Subcutaneous adipose tissue (tissue), 4 donors: ENCODE measurements around the gene RALGPS2. TPM values are rescaled to one million over a fixed set of nuclear protein-coding genes. Genes with fewer than 3 reads are reported as not detected.

Source experiments
- CTCF ChIP-seq: fragments of 450-650 bp; IDR thresholded peaks from one replicate; pipeline ENCODE4 v1.5.1; 2016; ENCODE audit warnings: low read depth, mild to moderate bottlenecking, control low read depth, antibody characterized with exemption, moderate library complexity
- total RNA-seq, 4 donors: library from RNA; depleted of rRNA; stranded (reverse); fragments of >200 nt; gene quantifications; one replicate each; pipeline ENCODE4 v1.1.0, GENCODE V29; 2016

Gene RALGPS2
- total RNA-seq, 4 donors from 2014 or later = 11.7 to 14.8 (median 12.8) TPM

- TF ChIP-seq CTCF = no peak
These were observed 56.7 kb downstream of the RALGPS2 start for GRCh38 chr1:178781533-178782330.

GRCh38 chr1:178784131-178784536 lies 59.1 kb downstream of the RALGPS2 start:
- no peak for TF ChIP-seq CTCF

- no peak for TF ChIP-seq CTCF
These were observed 67.3 kb downstream of the RALGPS2 start for GRCh38 chr1:178792394-178792793.

- no peak for TF ChIP-seq CTCF
These were observed 71.0 kb downstream of the RALGPS2 start for GRCh38 chr1:178796013-178796412.

- no peak for TF ChIP-seq CTCF
These were observed 72.5 kb downstream of the RALGPS2 start for GRCh38 chr1:178797590-178797989.

- TF ChIP-seq CTCF = no peak
These were observed 73.3 kb downstream of the RALGPS2 start for GRCh38 chr1:178798232-178798861.

GRCh38 chr1:178802873-178803272 lies 77.8 kb downstream of the RALGPS2 start:
- no peak for TF ChIP-seq CTCF
